GM12875 (cell line): ENCODE data around the gene LRRIQ1.
A peak's percentile ranks its signal among the peaks of the same experiment; 100 is the strongest.

Experiments used
- H3K4me3 ChIP-seq: one replicate; pipeline ENCODE4 v1.5.1; 2011; ENCODE audit warnings: low read depth, low read length, control low read depth
- TF ChIP-seq, protein P1 (sequence below): IDR thresholded peaks from 2 replicates; pipeline ENCODE4 v1.5.1; 2011; ENCODE audit warnings: low read depth, mild to moderate bottlenecking, control low read depth, inconsistent platforms, low read length, moderate library complexity, borderline replicate concordance; ENCODE audit not compliant: insufficient read depth

LRRIQ1 gene, protein sequence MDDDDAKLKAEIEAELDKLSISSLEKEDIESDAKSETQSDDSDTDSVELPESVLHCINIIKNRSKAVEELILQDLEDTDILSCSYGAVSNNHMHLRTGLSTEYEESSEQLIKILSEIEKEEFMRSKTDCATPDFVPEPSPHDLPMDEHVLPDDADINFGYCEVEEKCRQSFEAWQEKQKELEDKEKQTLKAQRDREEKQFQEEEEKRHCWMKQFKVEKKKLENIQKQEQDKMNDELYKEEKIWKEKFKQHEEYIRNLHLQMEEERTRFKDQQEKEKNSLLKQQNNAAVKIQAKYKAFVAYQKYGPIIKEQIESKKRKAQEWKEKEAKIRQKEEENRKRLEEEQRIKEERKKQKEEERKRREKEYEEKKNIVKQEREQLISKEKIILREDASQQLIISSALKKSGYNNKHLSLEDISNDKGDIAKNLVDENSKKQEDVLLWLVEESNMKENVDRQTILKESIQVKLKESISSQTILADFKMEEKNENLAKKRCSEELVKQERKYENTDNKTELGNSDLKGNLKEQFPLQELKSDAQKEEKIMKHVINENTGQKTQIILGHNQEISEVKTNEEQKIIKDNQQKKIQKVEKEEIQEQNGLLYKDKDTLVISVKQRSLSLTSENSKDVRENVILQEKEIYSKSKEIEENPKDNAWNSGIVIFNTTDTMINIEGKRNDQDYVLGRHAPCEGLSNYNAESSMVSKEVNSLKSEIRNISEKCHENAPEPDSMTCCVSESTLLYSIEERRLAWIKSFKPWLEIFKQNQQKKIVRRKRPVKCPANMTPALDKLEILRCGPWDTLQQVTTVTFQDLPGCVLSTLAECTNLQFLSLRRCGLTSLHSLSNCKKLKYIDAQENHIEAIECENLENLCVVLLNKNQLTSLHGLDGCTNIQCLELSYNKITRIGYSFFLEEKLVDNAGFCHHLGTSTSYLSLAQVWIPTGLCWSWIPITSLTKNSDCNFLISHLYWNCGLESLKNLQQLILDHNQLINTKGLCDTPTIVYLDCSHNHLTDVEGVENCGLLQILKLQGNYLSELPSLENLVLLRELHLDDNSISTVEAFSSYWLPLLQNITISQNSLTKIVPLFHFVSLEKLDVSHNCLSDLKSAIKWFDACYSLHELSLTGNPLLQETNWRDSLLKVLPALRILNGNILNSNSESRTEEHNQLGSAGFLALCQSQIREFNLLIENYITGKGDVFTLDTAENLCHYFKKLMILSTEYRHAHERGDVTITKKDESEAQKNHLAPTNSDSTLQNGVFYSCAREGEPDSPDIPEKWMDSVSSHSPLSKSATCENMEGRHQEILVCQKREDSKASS (N-terminal part only)

DNA sequence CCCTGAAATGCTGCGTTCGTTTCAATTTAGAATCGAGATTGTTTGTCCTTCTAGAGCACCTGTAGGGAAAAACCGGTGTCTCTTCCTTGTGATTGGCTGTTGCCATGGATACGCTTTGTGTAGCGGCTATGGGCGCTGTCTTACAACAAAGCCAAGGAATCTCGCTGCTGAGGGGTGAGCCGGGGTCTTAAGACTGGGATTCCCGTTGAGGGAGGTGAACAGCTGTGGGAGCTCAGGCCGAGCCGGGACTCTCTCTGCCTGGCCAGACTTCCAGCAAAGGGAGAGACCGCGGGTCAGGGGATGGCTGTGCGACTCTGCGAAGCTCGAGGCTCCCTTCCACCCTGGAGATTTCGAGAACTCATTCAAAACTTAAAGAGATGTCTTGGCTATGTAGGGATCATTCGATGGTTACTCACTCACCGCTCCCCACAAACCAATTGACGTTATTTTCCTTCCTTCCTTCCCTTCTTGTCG, at the start of gene LRRIQ1, which contains the start of gene TSPAN19:
LRRIQ1 (plus strand) TSS at position 118 of the 474 bp plus-strand sequence. CDS start 1,826 bp downstream, outside the sequence.
TSPAN19 (minus strand) TSS at position 44 of the 474 bp plus-strand sequence. CDS start 6,331 bp downstream, outside the sequence.
- TF ChIP-seq, protein P1, sequence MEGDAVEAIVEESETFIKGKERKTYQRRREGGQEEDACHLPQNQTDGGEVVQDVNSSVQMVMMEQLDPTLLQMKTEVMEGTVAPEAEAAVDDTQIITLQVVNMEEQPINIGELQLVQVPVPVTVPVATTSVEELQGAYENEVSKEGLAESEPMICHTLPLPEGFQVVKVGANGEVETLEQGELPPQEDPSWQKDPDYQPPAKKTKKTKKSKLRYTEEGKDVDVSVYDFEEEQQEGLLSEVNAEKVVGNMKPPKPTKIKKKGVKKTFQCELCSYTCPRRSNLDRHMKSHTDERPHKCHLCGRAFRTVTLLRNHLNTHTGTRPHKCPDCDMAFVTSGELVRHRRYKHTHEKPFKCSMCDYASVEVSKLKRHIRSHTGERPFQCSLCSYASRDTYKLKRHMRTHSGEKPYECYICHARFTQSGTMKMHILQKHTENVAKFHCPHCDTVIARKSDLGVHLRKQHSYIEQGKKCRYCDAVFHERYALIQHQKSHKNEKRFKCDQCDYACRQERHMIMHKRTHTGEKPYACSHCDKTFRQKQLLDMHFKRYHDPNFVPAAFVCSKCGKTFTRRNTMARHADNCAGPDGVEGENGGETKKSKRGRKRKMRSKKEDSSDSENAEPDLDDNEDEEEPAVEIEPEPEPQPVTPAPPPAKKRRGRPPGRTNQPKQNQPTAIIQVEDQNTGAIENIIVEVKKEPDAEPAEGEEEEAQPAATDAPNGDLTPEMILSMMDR, result no peak
- H3K4me3 ChIP-seq, result peak within 1 kb of the TSS; percentile 58

DNA sequence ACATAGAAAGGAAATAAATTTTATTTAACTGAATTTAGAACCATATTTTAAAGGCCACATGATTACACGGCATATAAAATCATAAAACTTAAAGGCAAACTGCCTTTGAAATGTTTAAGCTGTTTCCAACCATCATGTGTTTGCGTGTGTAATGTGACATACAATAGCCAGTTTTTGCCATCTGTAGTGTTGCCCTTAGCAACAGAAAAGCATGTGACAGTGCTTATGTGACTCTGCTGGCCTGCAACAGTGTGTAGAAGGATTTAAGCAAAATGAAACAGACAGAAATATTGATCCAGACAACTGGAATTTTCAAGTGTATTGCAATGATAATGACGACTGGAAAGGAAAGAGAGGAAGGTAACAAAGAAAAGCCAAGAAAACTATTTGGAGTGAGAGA, 49.6 kb upstream of the LRRIQ1 start:
- H3K4me3 ChIP-seq, result no peak overlapping the region
- TF ChIP-seq, protein P1, result no peak

DNA sequence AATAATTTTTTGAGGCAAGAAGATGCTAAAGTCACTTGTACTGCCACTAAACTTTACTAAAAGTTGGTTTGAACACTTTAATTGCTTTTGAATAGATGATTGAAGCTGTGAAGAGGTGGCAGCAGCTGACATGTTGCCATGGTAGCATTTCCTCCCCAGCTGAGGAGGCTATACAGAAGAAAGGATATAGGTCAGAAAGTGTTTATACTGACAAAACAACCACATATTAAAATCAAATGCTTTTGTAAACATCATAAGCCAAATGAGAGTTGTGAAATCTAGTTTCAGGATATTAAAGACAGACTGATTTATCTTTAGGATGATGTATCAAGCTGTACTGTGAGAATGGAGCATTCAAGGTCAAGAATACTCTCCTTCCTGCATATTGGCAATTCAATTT, 41.7 kb upstream of the LRRIQ1 start:
- TF ChIP-seq, protein P1, result no peak
- no peak overlapping the region for H3K4me3 ChIP-seq

DNA sequence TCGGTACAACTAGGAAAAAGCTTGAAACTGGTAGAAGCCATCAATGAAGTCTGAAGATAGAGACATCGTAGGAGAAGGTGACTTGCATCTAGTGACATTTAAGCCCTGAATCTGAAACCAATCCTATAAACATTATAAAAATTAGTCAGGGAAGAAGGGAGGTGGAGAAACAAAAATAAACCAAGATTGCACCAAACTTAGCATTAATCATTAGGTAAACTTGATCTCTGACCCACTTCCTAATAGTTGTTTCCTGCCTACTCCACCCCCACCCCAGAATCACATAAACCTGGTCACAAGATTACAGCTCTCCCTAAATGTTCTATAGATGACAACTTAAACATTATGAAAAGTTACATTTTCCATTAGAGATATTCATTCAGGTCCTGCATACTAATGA, 40.5 kb upstream of the LRRIQ1 start:
- H3K4me3 ChIP-seq, result no peak overlapping the region
- TF ChIP-seq, protein P1, result no peak

DNA sequence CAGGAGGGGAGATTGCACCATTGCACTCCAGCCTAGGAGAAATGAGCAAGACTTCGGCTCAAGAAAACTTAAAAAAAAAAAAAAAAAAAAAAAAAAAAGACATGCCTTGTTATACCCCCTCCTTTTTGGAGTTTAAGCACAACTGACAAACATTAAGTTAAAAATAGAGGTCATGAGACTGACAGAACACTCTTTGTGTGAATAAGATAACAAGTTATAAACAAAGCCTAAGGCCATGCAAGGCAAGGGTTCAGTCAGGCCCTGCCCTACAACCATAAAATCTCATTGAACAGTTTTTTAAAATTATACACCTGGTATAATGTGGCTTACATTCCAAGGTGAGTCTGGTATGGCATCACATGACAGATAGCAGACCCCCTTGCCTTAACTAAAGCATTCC, 39.4 kb upstream of the LRRIQ1 start:
- TF ChIP-seq, protein P1, result no peak
- H3K4me3 ChIP-seq, result no peak overlapping the region

DNA sequence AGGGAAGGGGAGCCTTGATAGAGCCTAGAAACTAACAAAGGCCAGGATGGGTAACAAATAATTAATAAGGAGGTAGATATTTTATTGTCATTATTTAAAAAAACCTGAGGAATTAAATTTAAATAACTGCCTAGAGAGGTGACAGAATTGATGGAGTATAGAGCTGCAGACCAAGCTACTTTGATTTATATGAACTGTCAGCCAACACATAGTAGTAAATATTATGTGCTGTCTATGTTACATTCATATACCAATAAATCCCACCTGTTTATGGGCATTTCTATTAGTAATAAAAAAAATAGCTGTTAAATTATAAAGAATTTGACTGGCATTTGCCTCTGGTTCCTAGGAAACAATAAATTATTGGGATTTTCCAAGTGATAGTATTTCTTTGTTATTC, 37.8 kb upstream of the LRRIQ1 start:
- no peak overlapping the region for H3K4me3 ChIP-seq
- TF ChIP-seq, protein P1, result no peak
